ENCODE measurements around the gene GNLY.

DNA sequence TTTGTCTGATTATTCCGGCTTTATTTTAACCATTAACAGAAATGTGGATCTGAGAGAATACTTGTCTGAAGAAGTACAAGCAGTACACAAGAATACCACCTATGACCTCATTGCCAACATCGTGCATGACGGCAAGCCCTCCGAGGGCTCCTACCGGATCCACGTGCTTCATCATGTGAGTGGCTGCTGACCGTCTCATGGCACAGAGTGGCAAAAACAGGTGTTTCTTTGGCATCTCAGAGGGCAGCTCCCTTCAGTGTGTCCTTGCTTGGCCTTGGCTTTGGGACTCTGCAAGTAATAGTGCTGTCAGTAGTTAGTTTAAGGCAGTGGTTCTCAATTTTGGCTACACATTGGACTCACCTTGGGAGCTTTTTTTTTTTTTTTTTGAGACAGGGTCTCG lies 49.2 kb upstream of the GNLY start:
- TF ChIP-seq, protein P1, sequence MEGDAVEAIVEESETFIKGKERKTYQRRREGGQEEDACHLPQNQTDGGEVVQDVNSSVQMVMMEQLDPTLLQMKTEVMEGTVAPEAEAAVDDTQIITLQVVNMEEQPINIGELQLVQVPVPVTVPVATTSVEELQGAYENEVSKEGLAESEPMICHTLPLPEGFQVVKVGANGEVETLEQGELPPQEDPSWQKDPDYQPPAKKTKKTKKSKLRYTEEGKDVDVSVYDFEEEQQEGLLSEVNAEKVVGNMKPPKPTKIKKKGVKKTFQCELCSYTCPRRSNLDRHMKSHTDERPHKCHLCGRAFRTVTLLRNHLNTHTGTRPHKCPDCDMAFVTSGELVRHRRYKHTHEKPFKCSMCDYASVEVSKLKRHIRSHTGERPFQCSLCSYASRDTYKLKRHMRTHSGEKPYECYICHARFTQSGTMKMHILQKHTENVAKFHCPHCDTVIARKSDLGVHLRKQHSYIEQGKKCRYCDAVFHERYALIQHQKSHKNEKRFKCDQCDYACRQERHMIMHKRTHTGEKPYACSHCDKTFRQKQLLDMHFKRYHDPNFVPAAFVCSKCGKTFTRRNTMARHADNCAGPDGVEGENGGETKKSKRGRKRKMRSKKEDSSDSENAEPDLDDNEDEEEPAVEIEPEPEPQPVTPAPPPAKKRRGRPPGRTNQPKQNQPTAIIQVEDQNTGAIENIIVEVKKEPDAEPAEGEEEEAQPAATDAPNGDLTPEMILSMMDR (IDR thresholded peaks at IDR 0.05; ENCODE audit: poor library complexity), result no peak
- no peak for TF ChIP-seq EZH2 (IDR thresholded peaks at IDR 0.05; ENCODE audit: borderline replicate concordance)

All from hepatocyte (in vitro differentiated cells).